Ishikawa (cell line): ENCODE measurements around the gene ZBTB40.

Source experiments
- CEBPB ChIP-seq: IDR thresholded peaks from 2 replicates; pipeline ENCODE4 v1.6.1; 2012
- CREB1 ChIP-seq: IDR thresholded peaks from 2 replicates; pipeline ENCODE4 v1.6.1; 2012; ENCODE audit warnings: low read depth
- EGR1 ChIP-seq: IDR thresholded peaks from 2 replicates; pipeline ENCODE4 v1.6.1; 2012
- EP300 ChIP-seq: IDR thresholded peaks from 2 replicates; pipeline ENCODE4 v1.6.1; 2012; ENCODE audit warnings: borderline replicate concordance
- FOXM1 ChIP-seq: IDR thresholded peaks from 2 replicates; pipeline ENCODE4 v1.6.1; 2012; ENCODE audit warnings: low read depth, borderline replicate concordance
- NFIC ChIP-seq: IDR thresholded peaks from 2 replicates; pipeline ENCODE4 v1.6.1; 2012
- RAD21 ChIP-seq: IDR thresholded peaks from 2 replicates; pipeline ENCODE4 v1.6.1; 2012; ENCODE audit warnings: low read depth
- TAF1 ChIP-seq: IDR thresholded peaks from 2 replicates; pipeline ENCODE4 v1.6.1; 2012; ENCODE audit warnings: low read depth, mild to moderate bottlenecking
- TEAD4 ChIP-seq: IDR thresholded peaks from 2 replicates; pipeline ENCODE4 v1.6.1; 2012
- YY1 ChIP-seq: IDR thresholded peaks from 2 replicates; pipeline ENCODE4 v1.6.1; 2012; ENCODE audit warnings: low read depth
- ZBTB7A ChIP-seq: IDR thresholded peaks from 2 replicates; pipeline ENCODE4 v1.6.1; 2012; ENCODE audit warnings: low read depth
- TF ChIP-seq, protein P1 (sequence below): IDR thresholded peaks from 2 replicates; pipeline ENCODE4 v1.6.1; 2012; ENCODE audit warnings: low read depth, mild to moderate bottlenecking
- TF ChIP-seq, protein P2 (sequence below): IDR thresholded peaks from 2 replicates; pipeline ENCODE4 v1.6.1; 2012
- TF ChIP-seq, protein P3 (sequence below): IDR thresholded peaks from 2 replicates; pipeline ENCODE4 v1.6.1; 2012

DNA sequence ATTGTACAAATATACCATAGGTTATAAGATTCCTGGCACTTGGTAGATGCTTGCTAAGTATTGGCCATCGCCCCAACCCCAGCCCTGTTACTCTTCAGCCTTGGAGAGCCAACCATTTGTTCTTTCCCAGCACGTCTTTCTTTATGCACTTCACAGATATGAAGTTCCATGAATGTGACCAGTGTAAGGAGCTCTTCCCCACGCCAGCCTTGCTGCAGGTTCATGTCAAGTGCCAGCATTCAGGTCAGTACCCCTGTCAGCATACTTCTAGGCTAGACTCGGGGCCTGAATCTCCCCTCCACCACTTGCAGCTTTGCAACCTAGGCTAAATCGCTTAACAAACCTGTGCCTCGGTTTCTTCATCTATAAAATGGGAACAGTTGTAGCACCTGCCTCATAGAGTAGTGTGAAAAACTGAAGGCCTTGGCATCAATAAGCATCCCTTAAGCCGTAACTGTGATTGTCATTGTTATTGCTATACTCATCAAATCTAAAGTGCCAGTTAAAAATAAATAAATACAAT is 70.6 kb downstream of the ZBTB40 start:
- TF ChIP-seq CREB1: no peak
- TF ChIP-seq EGR1: no peak
- no peak for TF ChIP-seq RAD21
- no peak for TF ChIP-seq YY1
- no peak for TF ChIP-seq FOXM1
- no peak for TF ChIP-seq CEBPB
- TF ChIP-seq EP300: no peak
- no peak for TF ChIP-seq TEAD4
- TF ChIP-seq, protein P1, sequence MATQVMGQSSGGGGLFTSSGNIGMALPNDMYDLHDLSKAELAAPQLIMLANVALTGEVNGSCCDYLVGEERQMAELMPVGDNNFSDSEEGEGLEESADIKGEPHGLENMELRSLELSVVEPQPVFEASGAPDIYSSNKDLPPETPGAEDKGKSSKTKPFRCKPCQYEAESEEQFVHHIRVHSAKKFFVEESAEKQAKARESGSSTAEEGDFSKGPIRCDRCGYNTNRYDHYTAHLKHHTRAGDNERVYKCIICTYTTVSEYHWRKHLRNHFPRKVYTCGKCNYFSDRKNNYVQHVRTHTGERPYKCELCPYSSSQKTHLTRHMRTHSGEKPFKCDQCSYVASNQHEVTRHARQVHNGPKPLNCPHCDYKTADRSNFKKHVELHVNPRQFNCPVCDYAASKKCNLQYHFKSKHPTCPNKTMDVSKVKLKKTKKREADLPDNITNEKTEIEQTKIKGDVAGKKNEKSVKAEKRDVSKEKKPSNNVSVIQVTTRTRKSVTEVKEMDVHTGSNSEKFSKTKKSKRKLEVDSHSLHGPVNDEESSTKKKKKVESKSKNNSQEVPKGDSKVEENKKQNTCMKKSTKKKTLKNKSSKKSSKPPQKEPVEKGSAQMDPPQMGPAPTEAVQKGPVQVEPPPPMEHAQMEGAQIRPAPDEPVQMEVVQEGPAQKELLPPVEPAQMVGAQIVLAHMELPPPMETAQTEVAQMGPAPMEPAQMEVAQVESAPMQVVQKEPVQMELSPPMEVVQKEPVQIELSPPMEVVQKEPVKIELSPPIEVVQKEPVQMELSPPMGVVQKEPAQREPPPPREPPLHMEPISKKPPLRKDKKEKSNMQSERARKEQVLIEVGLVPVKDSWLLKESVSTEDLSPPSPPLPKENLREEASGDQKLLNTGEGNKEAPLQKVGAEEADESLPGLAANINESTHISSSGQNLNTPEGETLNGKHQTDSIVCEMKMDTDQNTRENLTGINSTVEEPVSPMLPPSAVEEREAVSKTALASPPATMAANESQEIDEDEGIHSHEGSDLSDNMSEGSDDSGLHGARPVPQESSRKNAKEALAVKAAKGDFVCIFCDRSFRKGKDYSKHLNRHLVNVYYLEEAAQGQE: no peak
- no peak for TF ChIP-seq TAF1
- TF ChIP-seq, protein P2, sequence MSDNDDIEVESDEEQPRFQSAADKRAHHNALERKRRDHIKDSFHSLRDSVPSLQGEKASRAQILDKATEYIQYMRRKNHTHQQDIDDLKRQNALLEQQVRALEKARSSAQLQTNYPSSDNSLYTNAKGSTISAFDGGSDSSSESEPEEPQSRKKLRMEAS: no peak
- TF ChIP-seq, protein P3, sequence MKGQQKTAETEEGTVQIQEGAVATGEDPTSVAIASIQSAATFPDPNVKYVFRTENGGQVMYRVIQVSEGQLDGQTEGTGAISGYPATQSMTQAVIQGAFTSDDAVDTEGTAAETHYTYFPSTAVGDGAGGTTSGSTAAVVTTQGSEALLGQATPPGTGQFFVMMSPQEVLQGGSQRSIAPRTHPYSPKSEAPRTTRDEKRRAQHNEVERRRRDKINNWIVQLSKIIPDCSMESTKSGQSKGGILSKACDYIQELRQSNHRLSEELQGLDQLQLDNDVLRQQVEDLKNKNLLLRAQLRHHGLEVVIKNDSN: no peak
- TF ChIP-seq NFIC: no peak
- TF ChIP-seq ZBTB7A: no peak
